A673 (cell line): Measurements from ENCODE around the gene SEZ6L.

Experiments used
- EZH2 ChIP-seq: fragments of 200-600 bp; sonication (generic); IDR thresholded peaks from 2 replicates; pipeline ENCODE4 v1.6.1; 2017; ENCODE audit warnings: borderline replicate concordance, low read depth, mild to moderate bottlenecking, mixed read lengths, antibody characterized with exemption, low read length; ENCODE audit not compliant: poor library complexity, severe bottlenecking
- TF ChIP-seq, protein P1 (sequence below): fragments of 300-800, 200-600 bp; sonication (generic); conservative IDR thresholded peaks from 2 replicates; pipeline ENCODE4 v1.5.1; 2017; ENCODE audit warnings: low read depth, mild to moderate bottlenecking, antibody characterized with exemption, low read length, moderate library complexity, mixed read lengths

DNA sequence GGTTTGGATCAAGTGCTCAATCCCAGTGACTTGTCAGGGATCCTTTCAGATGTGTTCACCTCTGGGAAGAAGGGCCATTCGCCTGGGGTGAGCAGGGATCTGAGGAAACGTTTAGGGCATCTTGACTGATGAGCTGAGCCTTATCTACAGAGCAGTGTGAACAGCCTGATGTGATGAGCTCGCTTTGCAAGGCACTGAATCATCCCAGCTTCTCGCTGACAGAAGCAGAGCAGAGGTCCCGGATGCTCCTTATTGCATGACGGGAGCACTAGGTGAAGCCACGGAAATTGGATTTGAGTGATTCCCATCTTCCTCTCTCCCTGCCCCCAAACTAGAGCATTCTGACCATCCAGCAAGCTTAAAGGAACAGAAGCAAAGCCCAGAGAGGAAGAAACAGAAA lies 46.5 kb downstream of the SEZ6L start:
- TF ChIP-seq, protein P1, sequence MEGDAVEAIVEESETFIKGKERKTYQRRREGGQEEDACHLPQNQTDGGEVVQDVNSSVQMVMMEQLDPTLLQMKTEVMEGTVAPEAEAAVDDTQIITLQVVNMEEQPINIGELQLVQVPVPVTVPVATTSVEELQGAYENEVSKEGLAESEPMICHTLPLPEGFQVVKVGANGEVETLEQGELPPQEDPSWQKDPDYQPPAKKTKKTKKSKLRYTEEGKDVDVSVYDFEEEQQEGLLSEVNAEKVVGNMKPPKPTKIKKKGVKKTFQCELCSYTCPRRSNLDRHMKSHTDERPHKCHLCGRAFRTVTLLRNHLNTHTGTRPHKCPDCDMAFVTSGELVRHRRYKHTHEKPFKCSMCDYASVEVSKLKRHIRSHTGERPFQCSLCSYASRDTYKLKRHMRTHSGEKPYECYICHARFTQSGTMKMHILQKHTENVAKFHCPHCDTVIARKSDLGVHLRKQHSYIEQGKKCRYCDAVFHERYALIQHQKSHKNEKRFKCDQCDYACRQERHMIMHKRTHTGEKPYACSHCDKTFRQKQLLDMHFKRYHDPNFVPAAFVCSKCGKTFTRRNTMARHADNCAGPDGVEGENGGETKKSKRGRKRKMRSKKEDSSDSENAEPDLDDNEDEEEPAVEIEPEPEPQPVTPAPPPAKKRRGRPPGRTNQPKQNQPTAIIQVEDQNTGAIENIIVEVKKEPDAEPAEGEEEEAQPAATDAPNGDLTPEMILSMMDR, result no peak
- TF ChIP-seq EZH2, result no peak
